A549 (cell line): ENCODE measurements around the gene RIPPLY1.
A peak's percentile ranks its signal among the peaks of the same experiment; 100 is the strongest.

Experiments
- BCL3 ChIP-seq: fragments of >200 bp; sonication (Bioruptor Twin); formaldehyde crosslinking; IDR thresholded peaks from 3 replicates; pipeline ENCODE4 v1.6.1; 2016
- CBX2 ChIP-seq: fragments of 200-600 bp; sonication (generic); IDR thresholded peaks from 2 replicates; pipeline ENCODE4 v1.6.1; 2016; ENCODE audit warnings: low read depth, mild to moderate bottlenecking, borderline replicate concordance
- CTCF ChIP-seq: fragments of >200 bp; sonication (Bioruptor Twin); formaldehyde crosslinking; IDR thresholded peaks from 3 replicates; pipeline ENCODE4 v1.5.1; 2016
- EP300 ChIP-seq, 2 experiments: fragments of >200 bp; sonication (Bioruptor Twin); formaldehyde crosslinking; IDR thresholded peaks; 2 replicates in 1 of 2; 3 replicates in 1 of 2; pipeline ENCODE4 v1.6.1; 2016 to 2017
- MYC ChIP-seq: IDR thresholded peaks from 2 replicates; pipeline ENCODE4 v1.6.1; 2012; ENCODE audit warnings: mild to moderate bottlenecking, inconsistent platforms, low read length, improper control_type of control experiment, borderline replicate concordance
- NFE2L2 ChIP-seq: fragments of 150-350 bp; conservative IDR thresholded peaks from 2 replicates; pipeline ENCODE4 v1.6.1; 2014; ENCODE audit warnings: low read length
- PHF8 ChIP-seq: fragments of 200-600 bp; sonication (generic); IDR thresholded peaks from 2 replicates; pipeline ENCODE4 v1.6.1; 2016; ENCODE audit warnings: low read depth, mild to moderate bottlenecking, antibody characterized with exemption, moderate library complexity, borderline replicate concordance
- POLR2A ChIP-seq: IDR thresholded peaks from 2 replicates; pipeline ENCODE4 v1.6.1; 2012; ENCODE audit warnings: mild to moderate bottlenecking, low read length
- REST ChIP-seq: fragments of 200-600 bp; sonication (generic); IDR thresholded peaks from 2 replicates; pipeline ENCODE4 v1.6.1; 2016; ENCODE audit warnings: antibody characterized with exemption, mild to moderate bottlenecking, moderate library complexity
- RFX5 ChIP-seq: fragments of 450-650 bp; IDR thresholded peaks from 2 replicates; pipeline ENCODE4 v1.7.1; 2014; ENCODE audit warnings: antibody characterized with exemption, mild to moderate bottlenecking, moderate library complexity
- SREBF2 ChIP-seq: fragments of 450-650 bp; IDR thresholded peaks from 2 replicates; pipeline ENCODE4 v1.6.1; 2014; ENCODE audit warnings: mild to moderate bottlenecking, moderate library complexity

GRCh38 chrX:106935175-106935574, 32.0 kb upstream of the RIPPLY1 start:
- TF ChIP-seq CTCF (no peak), RFX5 (no peak), SREBF2 (no peak), NFE2L2 (no peak), MYC (no peak), CBX2 (no peak), REST (no peak), PHF8 (no peak), POLR2A (no peak), BCL3 (0 out of 3 replicates have a peak, but pooled peaks have one; percentile 24), EP300 (IDR thresholded peaks at IDR 0.05) (peak; percentile 58 to 92; a peak in 3 of 5 replicates)
